ENCODE data around the gene GALNTL6. TPM values are rescaled to one million over a fixed set of nuclear protein-coding genes. Genes with fewer than 3 reads are reported as not detected.

Gene GALNTL6
- total RNA-seq, 1 experiment from 2014 or later: not detected

- H3K4me2 ChIP-seq (ENCODE audit: low read length): no peak overlapping the region
- no peaks in the 10 kb centered on the region for H3K36me3 ChIP-seq (ENCODE audit: control insufficient read depth in 1 of 2, insufficient read depth in 2 of 2, low read length in 2 of 2)
- H3K9ac ChIP-seq (ENCODE audit: low read length): no peak overlapping the region
- DNase-seq (ENCODE audit: low read depth, low spot score) (no peak), ATAC-seq (no peak)
- no peaks in the 10 kb centered on the region for H3K79me2 ChIP-seq (ENCODE audit: insufficient read depth, low read length)
- TF ChIP-seq ZBTB33 (IDR thresholded peaks at IDR 0.05; ENCODE audit: extremely low read depth, insufficient replicate concordance, low read length) (no peak), POLR2A (IDR thresholded peaks at IDR 0.05; ENCODE audit: borderline replicate concordance, extremely low read depth, insufficient read depth, insufficient read length) (no peak), CBX3 (IDR thresholded peaks at IDR 0.05; ENCODE audit: low read depth) (no peak), REST (IDR thresholded peaks at IDR 0.05; ENCODE audit: low read depth) (no peak), TCF7L2 (IDR thresholded peaks at IDR 0.05; ENCODE audit: borderline replicate concordance, extremely low read depth, insufficient read depth, insufficient read length) (no peak), EZH2phosphoT487 (IDR thresholded peaks at IDR 0.05; ENCODE audit: borderline replicate concordance) (no peak), ATF3 (IDR thresholded peaks at IDR 0.05) (no peak), CEBPB (IDR thresholded peaks at IDR 0.05; ENCODE audit: low read depth) (no peak), POLR2AphosphoS5 (IDR thresholded peaks at IDR 0.05; ENCODE audit: low read depth, low read length) (no peak), SP1 (IDR thresholded peaks at IDR 0.05; ENCODE audit: low read depth) (no peak), EGR1 (IDR thresholded peaks at IDR 0.05; ENCODE audit: low read depth) (no peak), MAX (IDR thresholded peaks at IDR 0.05) (no peak), ELF1 (IDR thresholded peaks at IDR 0.05; ENCODE audit: borderline replicate concordance, low read depth) (no peak), EZH2 (IDR thresholded peaks at IDR 0.05) (no peak), SIN3A (IDR thresholded peaks at IDR 0.05; ENCODE audit: low read depth) (no peak), SRF (IDR thresholded peaks at IDR 0.05; ENCODE audit: low read depth) (no peak), ZNF274 (IDR thresholded peaks at IDR 0.05; ENCODE audit: low read depth, low read length) (no peak)
- TF ChIP-seq, protein P1, sequence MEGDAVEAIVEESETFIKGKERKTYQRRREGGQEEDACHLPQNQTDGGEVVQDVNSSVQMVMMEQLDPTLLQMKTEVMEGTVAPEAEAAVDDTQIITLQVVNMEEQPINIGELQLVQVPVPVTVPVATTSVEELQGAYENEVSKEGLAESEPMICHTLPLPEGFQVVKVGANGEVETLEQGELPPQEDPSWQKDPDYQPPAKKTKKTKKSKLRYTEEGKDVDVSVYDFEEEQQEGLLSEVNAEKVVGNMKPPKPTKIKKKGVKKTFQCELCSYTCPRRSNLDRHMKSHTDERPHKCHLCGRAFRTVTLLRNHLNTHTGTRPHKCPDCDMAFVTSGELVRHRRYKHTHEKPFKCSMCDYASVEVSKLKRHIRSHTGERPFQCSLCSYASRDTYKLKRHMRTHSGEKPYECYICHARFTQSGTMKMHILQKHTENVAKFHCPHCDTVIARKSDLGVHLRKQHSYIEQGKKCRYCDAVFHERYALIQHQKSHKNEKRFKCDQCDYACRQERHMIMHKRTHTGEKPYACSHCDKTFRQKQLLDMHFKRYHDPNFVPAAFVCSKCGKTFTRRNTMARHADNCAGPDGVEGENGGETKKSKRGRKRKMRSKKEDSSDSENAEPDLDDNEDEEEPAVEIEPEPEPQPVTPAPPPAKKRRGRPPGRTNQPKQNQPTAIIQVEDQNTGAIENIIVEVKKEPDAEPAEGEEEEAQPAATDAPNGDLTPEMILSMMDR (IDR thresholded peaks at IDR 0.05 in 2 of 3, conservative IDR thresholded peaks at IDR 0.05 in 1 of 3; ENCODE audit: borderline replicate concordance in 1 of 3, insufficient read depth in 1 of 3, low read depth in 2 of 3, low read length in 2 of 3): no peak
- H3K4me3 ChIP-seq (replicated peaks in 1 of 2; ENCODE audit: low read depth in 1 of 2, low read length in 2 of 2): no peak overlapping the region
- no peaks in the 10 kb centered on the region for H3K9me3 ChIP-seq (ENCODE audit: control insufficient read depth in 1 of 2, insufficient read depth in 1 of 2, low read depth in 1 of 2, low read length in 2 of 2)
- H3K9me2 ChIP-seq (ENCODE audit: insufficient read depth): no peaks in the 10 kb centered on the region
- RAD21 ChIA-PET (ENCODE audit: low non-redundant PET in 1 of 2, low total read pairs in 2 of 2, uncharacterized antibody in 2 of 2, unreplicated experiment in 2 of 2): no interaction called here
- no peak overlapping the region for H3K27ac ChIP-seq (ENCODE audit: low read depth, low read length)
- intact Hi-C loops (cut with micrococcal nuclease): no loop called here
- POLR2A ChIA-PET: no interaction called here
- BruUV-seq (replicated peaks): no TSS peak
- CTCF ChIA-PET: no interaction called here
- H3K4me1 ChIP-seq (ENCODE audit: control insufficient read depth in 1 of 2, insufficient read depth in 2 of 2, low read length in 2 of 2): no peaks in the 10 kb centered on the region
- no peaks in the 10 kb centered on the region for H4K20me1 ChIP-seq (ENCODE audit: insufficient read depth)
- no peaks in the 10 kb centered on the region for H3K27me3 ChIP-seq (ENCODE audit: insufficient read depth, low read length)
- no peak overlapping the region for H2AFZ ChIP-seq (ENCODE audit: low read depth, low read length, poor library complexity, severe bottlenecking)
These were observed 945.6 kb downstream of the GALNTL6 start for GRCh38 chr4:172758586-172759340.
